Ascending aorta (tissue), 2 donors: Measurements from ENCODE around the gene MEF2C. TPM values are rescaled to one million over a fixed set of nuclear protein-coding genes. Genes with fewer than 3 reads are reported as not detected.

Source experiments
- DNase-seq, 2 donors: peaks; one replicate each; pipeline ENCODE4 v3.0.0-alpha.2; 2019; ENCODE audit warnings: low spot score in 2 of 2
- H3K27ac ChIP-seq, 2 donors: fragments of 200-600 bp; sonication (generic); one replicate each; pipeline ENCODE4 v1.5.1; 2016 to 2017; ENCODE audit warnings: mild to moderate bottlenecking in 1 of 2
- H3K27me3 ChIP-seq: fragments of 200-600 bp; sonication (generic); one replicate; pipeline ENCODE4 v1.5.1; 2017
- H3K36me3 ChIP-seq, 2 donors: fragments of 200-600 bp; sonication (generic); one replicate each; pipeline ENCODE4 v1.5.1; 2016
- H3K4me1 ChIP-seq, 2 donors: fragments of 200-600 bp; sonication (generic); one replicate each; pipeline ENCODE4 v1.5.1; 2016 to 2017; ENCODE audit warnings: mild to moderate bottlenecking in 1 of 2
- H3K4me3 ChIP-seq, 2 donors: fragments of 200-600 bp; sonication (generic); one replicate each; pipeline ENCODE4 v1.5.1; 2016 to 2017; ENCODE audit warnings: mild to moderate bottlenecking in 1 of 2
- H3K9me3 ChIP-seq, 2 donors: fragments of 200-600 bp; sonication (generic); one replicate each; pipeline ENCODE4 v1.5.1; 2016
- intact Hi-C: fragments of 100-400 bp; cut with DNase I; formaldehyde crosslinking; loops from one replicate; pipeline ENCODE4 v1.15.1; 2023
- total RNA-seq: library from RNA; depleted of rRNA; stranded (reverse); fragments of >200 nt; gene quantifications from one replicate; pipeline ENCODE4 v1.1.0, GENCODE V29; 2016
- TF ChIP-seq, protein P1 (sequence below), 3 experiments: fragments of 200-600 bp in 2 of 3; fragments of 450-650 bp in 1 of 3; sonication (generic) in 2 of 3; IDR thresholded peaks; one replicate each; pipeline ENCODE4 v1.5.1; 2016 to 2019; ENCODE audit warnings: antibody characterized with exemption in 3 of 3, mild to moderate bottlenecking in 1 of 3, moderate library complexity in 1 of 3

Gene MEF2C
- total RNA-seq, 1 donor from 2014 or later: 138 TPM

DNA sequence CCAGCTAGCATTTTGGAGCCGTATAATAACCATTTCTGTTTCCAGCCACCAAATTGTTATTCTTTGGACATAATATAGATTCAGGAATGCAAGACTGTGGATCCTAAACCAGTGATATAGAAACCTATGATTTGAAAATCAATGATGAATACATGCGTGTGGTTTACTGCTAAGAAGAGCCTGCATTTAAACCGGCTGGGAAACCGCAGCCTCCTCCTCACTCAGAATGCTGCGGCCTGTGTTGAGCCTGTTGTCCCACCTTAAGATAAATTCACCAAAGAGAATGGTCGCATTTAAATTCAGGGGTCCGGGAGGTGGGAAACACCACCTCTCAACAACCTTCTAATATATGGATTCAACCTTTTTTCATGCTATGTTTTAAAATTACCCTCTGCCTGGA is 148.0 kb downstream of the MEF2C start:
- H3K36me3 ChIP-seq: no peaks in the 10 kb centered on the region
- intact Hi-C loops: loop anchor here (2.0 to 10.0 kb wide), 6 partner anchors 34 to 990 kb away; no protein-coding TSS in a partner anchor
- peak overlapping the region in 1 of 2 donors; percentile 52 for H3K4me3 ChIP-seq
- no peak for DNase-seq
- H3K27me3 ChIP-seq: no peaks in the 10 kb centered on the region
- TF ChIP-seq, protein P1, sequence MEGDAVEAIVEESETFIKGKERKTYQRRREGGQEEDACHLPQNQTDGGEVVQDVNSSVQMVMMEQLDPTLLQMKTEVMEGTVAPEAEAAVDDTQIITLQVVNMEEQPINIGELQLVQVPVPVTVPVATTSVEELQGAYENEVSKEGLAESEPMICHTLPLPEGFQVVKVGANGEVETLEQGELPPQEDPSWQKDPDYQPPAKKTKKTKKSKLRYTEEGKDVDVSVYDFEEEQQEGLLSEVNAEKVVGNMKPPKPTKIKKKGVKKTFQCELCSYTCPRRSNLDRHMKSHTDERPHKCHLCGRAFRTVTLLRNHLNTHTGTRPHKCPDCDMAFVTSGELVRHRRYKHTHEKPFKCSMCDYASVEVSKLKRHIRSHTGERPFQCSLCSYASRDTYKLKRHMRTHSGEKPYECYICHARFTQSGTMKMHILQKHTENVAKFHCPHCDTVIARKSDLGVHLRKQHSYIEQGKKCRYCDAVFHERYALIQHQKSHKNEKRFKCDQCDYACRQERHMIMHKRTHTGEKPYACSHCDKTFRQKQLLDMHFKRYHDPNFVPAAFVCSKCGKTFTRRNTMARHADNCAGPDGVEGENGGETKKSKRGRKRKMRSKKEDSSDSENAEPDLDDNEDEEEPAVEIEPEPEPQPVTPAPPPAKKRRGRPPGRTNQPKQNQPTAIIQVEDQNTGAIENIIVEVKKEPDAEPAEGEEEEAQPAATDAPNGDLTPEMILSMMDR (IDR thresholded peaks at IDR 0.05): no peak
- H3K9me3 ChIP-seq: no peaks in the 10 kb centered on the region
- peak overlapping the region; percentile 81 to 82 for H3K27ac ChIP-seq
- peaks cover 15 to 40% of the 10 kb centered on the region in 2 donors for H3K4me1 ChIP-seq

DNA sequence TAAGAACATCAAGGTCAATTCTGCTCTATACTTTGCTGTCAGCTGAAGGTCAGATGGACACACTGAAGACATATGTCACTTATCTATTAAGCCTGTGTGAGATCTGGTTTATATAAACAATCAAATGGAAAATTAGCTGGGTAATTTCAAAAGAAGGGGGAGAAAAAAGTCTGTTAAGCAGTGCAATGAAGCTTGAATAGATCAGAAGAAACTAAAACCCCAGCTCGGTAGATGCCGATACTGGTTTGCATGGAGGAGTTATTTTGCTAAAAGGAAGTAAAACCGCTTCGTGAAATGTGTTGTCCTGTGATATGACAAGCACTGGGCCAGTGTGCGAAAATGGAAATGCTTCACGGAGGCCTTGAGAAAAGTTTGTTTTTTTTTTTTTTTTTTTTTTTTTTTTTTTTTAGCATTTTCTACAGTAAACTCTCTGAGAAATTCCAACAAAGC is 148.8 kb downstream of the MEF2C start:
- Histone ChIP-seq H3K4me3 (peak overlapping the region; percentile 27 to 52), H3K36me3 (no peaks in the 10 kb centered on the region), H3K27me3 (no peaks in the 10 kb centered on the region), H3K4me1 (peaks cover 15 to 43% of the 10 kb centered on the region in 2 donors), H3K27ac (peak overlapping the region; percentile 81 to 82), H3K9me3 (no peaks in the 10 kb centered on the region)
- TF ChIP-seq, protein P1 (IDR thresholded peaks at IDR 0.05): no peak
- intact Hi-C loops: loop anchor here (2.0 to 10.0 kb wide), 6 partner anchors 35 to 991 kb away; no protein-coding TSS in a partner anchor
- no peak for DNase-seq

DNA sequence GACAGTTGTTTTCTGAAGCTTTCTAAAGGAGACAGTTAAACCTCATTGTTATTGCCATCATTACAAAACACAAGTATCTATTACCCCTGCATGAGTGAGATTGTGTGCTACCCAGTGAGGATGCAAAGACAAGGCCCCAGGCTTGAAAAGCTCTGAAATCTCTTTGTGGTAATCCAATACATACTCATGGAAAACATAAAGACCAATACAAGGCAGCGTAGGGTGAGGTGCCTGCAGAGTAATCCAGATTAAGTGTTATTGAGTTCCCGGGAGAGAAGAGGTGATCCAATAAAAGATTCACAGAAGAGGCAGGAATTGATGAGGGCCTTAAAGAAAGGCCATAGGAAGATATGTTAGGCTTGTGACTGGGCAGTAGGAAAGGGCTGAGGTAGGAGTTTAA is 150.1 kb downstream of the MEF2C start:
- intact Hi-C loops: loop anchor here (1.0 to 10.0 kb wide), 7 partner anchors 49 to 992 kb away; no protein-coding TSS in a partner anchor
- peaks cover 15 to 43% of the 10 kb centered on the region in 2 donors for H3K4me1 ChIP-seq
- no peaks in the 10 kb centered on the region for H3K36me3 ChIP-seq
- TF ChIP-seq, protein P1 (IDR thresholded peaks at IDR 0.05): no peak
- no peaks in the 10 kb centered on the region for H3K9me3 ChIP-seq
- no peaks in the 10 kb centered on the region for H3K27me3 ChIP-seq
- H3K4me3 ChIP-seq: peak overlapping the region; percentile 28 to 49
- DNase-seq: no peak
- H3K27ac ChIP-seq: peak overlapping the region; percentile 81 to 82

DNA sequence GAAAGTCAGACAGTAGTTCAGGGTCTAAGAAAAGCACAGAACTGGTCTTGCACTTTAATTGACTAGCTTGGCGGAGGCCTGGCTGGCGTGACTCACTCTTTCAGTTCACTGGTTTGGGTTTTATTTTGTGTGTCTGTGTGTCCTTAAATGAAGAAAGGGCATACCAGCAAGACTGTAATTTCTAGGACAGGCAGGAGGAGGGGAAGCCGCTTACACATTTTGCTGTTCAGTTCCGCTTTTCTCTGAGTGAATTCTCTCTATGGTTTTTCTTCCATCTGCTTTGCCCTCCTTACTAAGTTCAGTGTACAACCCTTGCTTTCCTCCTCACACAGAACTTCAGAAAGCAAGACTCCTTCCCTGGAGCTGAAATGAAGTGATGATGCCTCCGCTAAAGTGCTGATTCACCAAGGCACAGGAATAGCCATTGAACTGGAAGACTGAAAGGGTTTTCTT is 150.8 kb downstream of the MEF2C start:
- H3K36me3 ChIP-seq: peaks cover 0 to 2% of the 10 kb centered on the region in 2 donors
- intact Hi-C loops: loop anchor here (1.0 to 10.0 kb wide), 7 partner anchors 50 to 993 kb away; no protein-coding TSS in a partner anchor
- H3K9me3 ChIP-seq: no peaks in the 10 kb centered on the region
- DNase-seq: peak; percentile 44 to 93
- H3K27me3 ChIP-seq: no peaks in the 10 kb centered on the region
- peaks cover 15 to 43% of the 10 kb centered on the region in 2 donors for H3K4me1 ChIP-seq
- peak overlapping the region; percentile 81 to 82 for H3K27ac ChIP-seq
- TF ChIP-seq, protein P1 (IDR thresholded peaks at IDR 0.05): no peak
- H3K4me3 ChIP-seq: peak overlapping the region; percentile 28 to 49

DNA sequence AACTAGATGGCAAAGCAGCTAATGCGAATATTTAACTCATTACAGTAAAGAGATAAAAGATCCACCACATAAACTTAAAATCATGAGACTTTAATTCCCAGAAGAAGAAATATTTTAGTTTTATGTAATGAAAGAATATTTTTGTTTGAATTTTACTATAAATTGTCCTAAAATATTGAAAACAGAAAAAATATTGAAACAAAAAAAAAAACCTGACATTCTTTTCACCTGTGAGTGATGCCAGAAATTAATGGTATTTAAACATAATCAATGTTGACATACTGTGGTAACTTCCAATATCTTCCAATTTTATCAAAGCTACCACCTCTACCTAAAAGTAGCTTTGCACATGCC is 153.2 kb downstream of the MEF2C start:
- Histone ChIP-seq H3K9me3 (no peaks in the 10 kb centered on the region), H3K27ac (peak overlapping the region; percentile 81 to 82), H3K4me3 (no peak overlapping the region), H3K4me1 (peaks cover 11 to 37% of the 10 kb centered on the region in 2 donors), H3K27me3 (no peaks in the 10 kb centered on the region), H3K36me3 (peaks cover 15% of the 10 kb centered on the region in 2 donors)
- intact Hi-C loops: loop anchor here (2.0 to 10.0 kb wide), 10 partner anchors 52 to 1657 kb away; no protein-coding TSS in a partner anchor
- DNase-seq: no peak
- TF ChIP-seq, protein P1 (IDR thresholded peaks at IDR 0.05): no peak
